ENCODE results near the gene RTN4RL1. TPM values are rescaled to one million over a fixed set of nuclear protein-coding genes. Genes with fewer than 3 reads are reported as not detected.

RTN4RL1 gene
- total and polyA plus RNA-seq, 9 of the 15 experiments (the other 6 are each of a cell fraction or from before 2014, with no cell fraction given): 0.04 to 0.06 (median 0.04) TPM; not detected in 5

GRCh38 chr17:2015314-2015713, 9.8 kb downstream of the RTN4RL1 start (continued):
- TF ChIP-seq CHD7 (IDR thresholded peaks at IDR 0.05; ENCODE audit: low read depth, low read length) (no peak), ATF3 (IDR thresholded peaks at IDR 0.05) (no peak), ATF3 (CRISPR knock-in tag; conservative IDR thresholded peaks at IDR 0.05) (no peak), MTF1 (CRISPR knock-in tag; IDR thresholded peaks at IDR 0.05; ENCODE audit: borderline replicate concordance) (no peak), ZNF324 (CRISPR knock-in tag; IDR thresholded peaks at IDR 0.05) (no peak), HMBOX1 (IDR thresholded peaks at IDR 0.05) (no peak)
